ENCODE data around the gene MXD3.

GRCh38 chr5:177332031-177332895 lies 20.6 kb upstream of the MXD3 start:
- TF ChIP-seq CTCF (IDR thresholded peaks at IDR 0.05) (no peak), POLR2A (IDR thresholded peaks at IDR 0.05) (no peak)

Data from breast epithelium (tissue), 3 donors.